K562 (cell line): ENCODE results near the gene UBA52. TPM values are rescaled to one million over a fixed set of nuclear protein-coding genes. Genes with fewer than 3 reads are reported as not detected.

ENCODE experiments used
- ATAC-seq: fragments of 200-7000 bp; cut with Tn5 transposase; 3 replicates; pipeline ENCODE4 v1.9.1; 2020; ENCODE audit warnings: moderate library complexity
- BruUV-seq: library from RNA; stranded (reverse); fragments of 400-500 nt; replicated peaks from 2 replicates; lab custom pipeline; 2021; lab: Mats Ljungman, UMichigan
- CTCF ChIA-PET: fragments of 300-600 bp; formaldehyde crosslinking; extraction: SDS; loops from one replicate; lab custom pipeline; 2021; ENCODE audit warnings: low intra/inter-chr PET ratio; lab: Yijun Ruan, JAX
- POLR2A ChIA-PET: fragments of 300-600, 350-650 bp; sonication (Branson Sonifier 250); formaldehyde crosslinking; extraction: SDS; loops from one replicate; lab custom pipeline; 2021; ENCODE audit warnings: antibody characterized with exemption, inconsistent platforms; lab: Yijun Ruan, JAX
- DNase-seq, 4 experiments: peaks; one replicate each; pipeline versions ENCODE4 v3.0.0 to v3.0.0-alpha.2; 2011 to 2018; ENCODE audit warnings: low spot score in 3 of 4, mixed read lengths in 3 of 4; ENCODE audit errors: extremely low read depth in 1 of 4
- FAIRE-seq: peaks from 2 replicates; lab custom pipeline; 2011; peaks lifted over from hg19 to GRCh38; lab: Jason Lieb, UNC
- H2AFZ ChIP-seq: 2 replicates; pipeline ENCODE4 v1.6.0; 2011; ENCODE audit warnings: low read depth, low read length, control low read depth, inconsistent platforms
- H3K27ac ChIP-seq: fragments of 200-600 bp; 3 replicates; pipeline ENCODE4 v1.8.0; 2011; ENCODE audit warnings: low read depth, mild to moderate bottlenecking, control low read depth, inconsistent platforms, low read length, moderate library complexity, mixed read lengths; ENCODE audit errors: extremely low read depth
- H3K27me3 ChIP-seq, 2 experiments: fragments of 300-600 bp in 1 of 2; 2 replicates in 1 of 2; 3 replicates in 1 of 2; pipeline versions ENCODE4 v1.6.0 to v1.8.0; 2011; ENCODE audit warnings: inconsistent platforms in 2 of 2, low read length in 2 of 2, mild to moderate bottlenecking in 1 of 2, mixed read lengths in 1 of 2, moderate library complexity in 1 of 2; ENCODE audit not compliant: control insufficient read depth in 2 of 2, insufficient read depth in 2 of 2
- H3K36me3 ChIP-seq: fragments of 300-600 bp; 3 replicates; pipeline ENCODE4 v1.8.0; 2011; ENCODE audit warnings: mild to moderate bottlenecking, low read length, inconsistent platforms; ENCODE audit not compliant: control insufficient read depth, insufficient read depth
- H3K4me1 ChIP-seq, 2 experiments: fragments of 200-600 bp in 1 of 2; replicated peaks in 1 of 2; 2 replicates in 1 of 2; 3 replicates in 1 of 2; pipeline versions ENCODE4 v1.5.1 to v1.8.0; 2011; ENCODE audit warnings: inconsistent platforms in 2 of 2, low read length in 2 of 2, mild to moderate bottlenecking in 1 of 2, mixed read lengths in 1 of 2, moderate library complexity in 1 of 2; ENCODE audit not compliant: control insufficient read depth in 2 of 2, insufficient read depth in 2 of 2
- H3K4me2 ChIP-seq: 2 replicates; pipeline ENCODE4 v1.6.1; 2011; ENCODE audit warnings: low read length, control low read depth, inconsistent platforms, mixed read lengths; ENCODE audit not compliant: insufficient read depth
- H3K4me3 ChIP-seq: fragments of 200-600 bp; sonication (generic), shearing (Covaris generic); 2 replicates; pipeline ENCODE4 v1.5.1; 2016; ENCODE audit warnings: control low read depth, inconsistent platforms
- H3K79me2 ChIP-seq: fragments of 200-600 bp; 3 replicates; pipeline ENCODE4 v1.8.0; 2011; ENCODE audit warnings: low read length, inconsistent platforms; ENCODE audit not compliant: control insufficient read depth, insufficient read depth
- H3K9ac ChIP-seq, 2 experiments: 2 replicates each; pipeline versions ENCODE4 v1.6.0 to v1.6.1; 2011; ENCODE audit warnings: low read depth in 2 of 2, low read length in 2 of 2, control low read depth in 1 of 2, inconsistent platforms in 1 of 2, mild to moderate bottlenecking in 1 of 2, mixed read lengths in 1 of 2; ENCODE audit not compliant: insufficient read depth in 1 of 2
- H3K9me1 ChIP-seq: one replicate; pipeline ENCODE4 v1.6.0; 2011; ENCODE audit warnings: inconsistent platforms, mild to moderate bottlenecking, low read length, moderate library complexity; ENCODE audit not compliant: control insufficient read depth, insufficient read depth
- H3K9me3 ChIP-seq: replicated peaks from 2 replicates; pipeline ENCODE4 v1.5.1; 2011; ENCODE audit warnings: low read depth, low read length, inconsistent platforms; ENCODE audit not compliant: control insufficient read depth, insufficient read depth
- H4K20me1 ChIP-seq: replicated peaks from 2 replicates; pipeline ENCODE4 v1.6.1; 2011; ENCODE audit warnings: low read length, inconsistent platforms, mixed read lengths; ENCODE audit not compliant: control insufficient read depth, insufficient read depth
- ETV1 ChIP-seq: fragments of 450-650 bp; conservative IDR thresholded peaks from 2 replicates; pipeline ENCODE4 v1.6.1; 2016; ENCODE audit warnings: missing genetic modification characterization, control low read depth, low read depth, missing compliant biosample characterization
- TAF15 ChIP-seq: fragments of 200-400 bp; formaldehyde crosslinking; IDR thresholded peaks from 2 replicates; pipeline ENCODE4 v1.6.1; 2017; ENCODE audit warnings: mild to moderate bottlenecking, low read depth, low read length, moderate library complexity
- TEAD4 ChIP-seq, 2 experiments: sonication (generic) in 1 of 2; formaldehyde crosslinking in 1 of 2; IDR thresholded peaks; 2 replicates each; pipeline versions ENCODE4 v1.6.1 to v1.8.0; 2012 to 2022; ENCODE audit warnings: borderline replicate concordance in 1 of 2, inconsistent platforms in 1 of 2, low read length in 1 of 2, mild to moderate bottlenecking in 1 of 2, missing genetic modification reagents in 1 of 2
- WGBS: fragments of 100-300 bp; shearing (Covaris generic); methylation state at CpG from one replicate; pipeline ENCODE4 v1.1.6; 2016; ENCODE audit warnings: low coverage, mixed read lengths; ENCODE audit not compliant: insufficient coverage; ENCODE audit errors: missing lambda C conversion rate; 5-methylcytosine and 5-hydroxymethylcytosine counted together
- in situ Hi-C: fragments of 300-500 bp; cut with MboI; formaldehyde crosslinking; loops from 4 replicates; pipeline ENCODE4 v1.15.0; 2018; ENCODE audit warnings: inconsistent platforms, mixed read lengths
- intact Hi-C: fragments of 100-400 bp; cut with micrococcal nuclease; formaldehyde crosslinking; loops from 2 replicates; pipeline ENCODE4 v1.14.2; 2022
- polyA plus RNA-seq, 8 experiments: library from polyadenylated mRNA; depleted of rRNA in 4 of 8; stranded (reverse) in 5 of 8; unstranded in 3 of 8; fragments of >200 nt; fragmentation: Nextera tagmentation in 2 of 8; fragmentation: Illumina TruSeq in 1 of 8; extraction: Ambion mirVana in 2 of 8; extraction: Trizol in 1 of 8; gene quantifications; 2 replicates each; pipeline versions ENCODE4 v1.2.1 to v1.2.3, GENCODE V29; 2011 to 2014; ENCODE audit warnings: inconsistent platforms in 1 of 8, missing spikeins in 1 of 8
- total RNA-seq, 7 experiments: library from RNA; depleted of rRNA in 6 of 7; stranded (reverse); fragments of >200 nt in 6 of 7; fragmentation: Illumina TruSeq in 2 of 7; extraction: Trizol in 2 of 7; gene quantifications; 2 replicates each; pipeline versions ENCODE4 v1.2.1 to v1.2.3, GENCODE V29; 2011 to 2021; ENCODE audit warnings: low replicate concordance in 1 of 7
- TF ChIP-seq, protein P1 (sequence below): fragments of 250-450 bp; sonication (Bioruptor Pico); IDR thresholded peaks from 2 replicates; pipeline ENCODE4 v1.5.0; 2021; ENCODE audit warnings: mild to moderate bottlenecking, borderline replicate concordance
- TF ChIP-seq, protein P2 (sequence below), 2 experiments: fragments of 450-650 bp; formaldehyde crosslinking in 1 of 2; IDR thresholded peaks; 2 replicates each; pipeline versions ENCODE4 v1.4.0 to v1.6.1; 2014 to 2020; ENCODE audit warnings: mild to moderate bottlenecking in 2 of 2, borderline replicate concordance in 1 of 2, low read depth in 1 of 2

Gene UBA52
- total and polyA plus RNA-seq, 9 of the 15 experiments (the other 6 are each of a cell fraction or from before 2014, with no cell fraction given): 1,110 to 2,751 (median 1,733) TPM

GRCh38 chr19:18526316-18526715, 45.3 kb upstream of the UBA52 start:
- ChIA-PET POLR2A (interaction anchor here (2.7 kb wide), 1 partner anchor 17 kb away, joined by 11 read pairs; the partner anchor contains the start of gene FKBP8), CTCF (no interaction called here)
- TF ChIP-seq TAF15: no peak
- TF ChIP-seq, protein P1, sequence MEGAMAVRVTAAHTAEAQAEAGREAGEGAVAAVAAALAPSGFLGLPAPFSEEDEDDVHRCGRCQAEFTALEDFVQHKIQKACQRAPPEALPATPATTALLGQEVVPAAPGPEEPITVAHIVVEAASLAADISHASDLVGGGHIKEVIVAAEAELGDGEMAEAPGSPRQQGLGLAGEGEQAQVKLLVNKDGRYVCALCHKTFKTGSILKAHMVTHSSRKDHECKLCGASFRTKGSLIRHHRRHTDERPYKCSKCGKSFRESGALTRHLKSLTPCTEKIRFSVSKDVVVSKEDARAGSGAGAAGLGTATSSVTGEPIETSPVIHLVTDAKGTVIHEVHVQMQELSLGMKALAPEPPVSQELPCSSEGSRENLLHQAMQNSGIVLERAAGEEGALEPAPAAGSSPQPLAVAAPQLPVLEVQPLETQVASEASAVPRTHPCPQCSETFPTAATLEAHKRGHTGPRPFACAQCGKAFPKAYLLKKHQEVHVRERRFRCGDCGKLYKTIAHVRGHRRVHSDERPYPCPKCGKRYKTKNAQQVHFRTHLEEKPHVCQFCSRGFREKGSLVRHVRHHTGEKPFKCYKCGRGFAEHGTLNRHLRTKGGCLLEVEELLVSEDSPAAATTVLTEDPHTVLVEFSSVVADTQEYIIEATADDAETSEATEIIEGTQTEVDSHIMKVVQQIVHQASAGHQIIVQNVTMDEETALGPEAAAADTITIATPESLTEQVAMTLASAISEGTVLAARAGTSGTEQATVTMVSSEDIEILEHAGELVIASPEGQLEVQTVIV (CRISPR knock-in tag): no peak
- TF ChIP-seq, protein P2, sequence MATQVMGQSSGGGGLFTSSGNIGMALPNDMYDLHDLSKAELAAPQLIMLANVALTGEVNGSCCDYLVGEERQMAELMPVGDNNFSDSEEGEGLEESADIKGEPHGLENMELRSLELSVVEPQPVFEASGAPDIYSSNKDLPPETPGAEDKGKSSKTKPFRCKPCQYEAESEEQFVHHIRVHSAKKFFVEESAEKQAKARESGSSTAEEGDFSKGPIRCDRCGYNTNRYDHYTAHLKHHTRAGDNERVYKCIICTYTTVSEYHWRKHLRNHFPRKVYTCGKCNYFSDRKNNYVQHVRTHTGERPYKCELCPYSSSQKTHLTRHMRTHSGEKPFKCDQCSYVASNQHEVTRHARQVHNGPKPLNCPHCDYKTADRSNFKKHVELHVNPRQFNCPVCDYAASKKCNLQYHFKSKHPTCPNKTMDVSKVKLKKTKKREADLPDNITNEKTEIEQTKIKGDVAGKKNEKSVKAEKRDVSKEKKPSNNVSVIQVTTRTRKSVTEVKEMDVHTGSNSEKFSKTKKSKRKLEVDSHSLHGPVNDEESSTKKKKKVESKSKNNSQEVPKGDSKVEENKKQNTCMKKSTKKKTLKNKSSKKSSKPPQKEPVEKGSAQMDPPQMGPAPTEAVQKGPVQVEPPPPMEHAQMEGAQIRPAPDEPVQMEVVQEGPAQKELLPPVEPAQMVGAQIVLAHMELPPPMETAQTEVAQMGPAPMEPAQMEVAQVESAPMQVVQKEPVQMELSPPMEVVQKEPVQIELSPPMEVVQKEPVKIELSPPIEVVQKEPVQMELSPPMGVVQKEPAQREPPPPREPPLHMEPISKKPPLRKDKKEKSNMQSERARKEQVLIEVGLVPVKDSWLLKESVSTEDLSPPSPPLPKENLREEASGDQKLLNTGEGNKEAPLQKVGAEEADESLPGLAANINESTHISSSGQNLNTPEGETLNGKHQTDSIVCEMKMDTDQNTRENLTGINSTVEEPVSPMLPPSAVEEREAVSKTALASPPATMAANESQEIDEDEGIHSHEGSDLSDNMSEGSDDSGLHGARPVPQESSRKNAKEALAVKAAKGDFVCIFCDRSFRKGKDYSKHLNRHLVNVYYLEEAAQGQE (IDR thresholded peaks at IDR 0.05; ENCODE audit: borderline replicate concordance): no peak
- TF ChIP-seq, protein P2 (CRISPR knock-in tag; IDR thresholded peaks at IDR 0.05; ENCODE audit: low read depth): no peak
- no peak for TF ChIP-seq TEAD4 (IDR thresholded peaks at IDR 0.05; ENCODE audit: low read length)
- TF ChIP-seq TEAD4 (CRISPR knock-in tag; IDR thresholded peaks at IDR 0.05; ENCODE audit: borderline replicate concordance): no peak
- TF ChIP-seq ETV1 (tag): no peak
- WGBS: 82% methylated on average over 9 of the region's 9 CpGs
- intact Hi-C loops: no loop called here
- Histone ChIP-seq H3K9me3 (no peaks in the 10 kb centered on the region), H3K4me1 (peaks cover 6 to 20% of the 10 kb centered on the region in 2 experiments; a peak in 4 of 5 replicates), H3K79me2 (peaks cover 6% of the 10 kb centered on the region), H2AFZ (peak overlapping the region; percentile 52), H3K9ac (no peak overlapping the region), H3K27ac (no peak overlapping the region), H4K20me1 (no peaks in the 10 kb centered on the region), H3K9me1 (no peaks in the 10 kb centered on the region), H3K4me2 (no peak overlapping the region; the same call in 1 of the 2 replicates), H3K4me3 (no peak overlapping the region), H3K27me3 (no peaks in the 10 kb centered on the region), H3K36me3 (peaks cover 2% of the 10 kb centered on the region; the same call in 2 of the 3 replicates)
- ATAC-seq (no peak), DNase-seq (no peak), FAIRE-seq (peak; percentile 23)
- BruUV-seq: no TSS peak
- in situ Hi-C loops: no loop called here
